ENCODE results near the gene YDJC.
A peak's percentile ranks its signal among the peaks of the same experiment; 100 is the strongest.
"Not testable (repeated sequence)": the region's sequence is repeated elsewhere in the genome, so short reads cannot be mapped to it uniquely, and the experiment has no call there.

The YDJC gene

DNA sequence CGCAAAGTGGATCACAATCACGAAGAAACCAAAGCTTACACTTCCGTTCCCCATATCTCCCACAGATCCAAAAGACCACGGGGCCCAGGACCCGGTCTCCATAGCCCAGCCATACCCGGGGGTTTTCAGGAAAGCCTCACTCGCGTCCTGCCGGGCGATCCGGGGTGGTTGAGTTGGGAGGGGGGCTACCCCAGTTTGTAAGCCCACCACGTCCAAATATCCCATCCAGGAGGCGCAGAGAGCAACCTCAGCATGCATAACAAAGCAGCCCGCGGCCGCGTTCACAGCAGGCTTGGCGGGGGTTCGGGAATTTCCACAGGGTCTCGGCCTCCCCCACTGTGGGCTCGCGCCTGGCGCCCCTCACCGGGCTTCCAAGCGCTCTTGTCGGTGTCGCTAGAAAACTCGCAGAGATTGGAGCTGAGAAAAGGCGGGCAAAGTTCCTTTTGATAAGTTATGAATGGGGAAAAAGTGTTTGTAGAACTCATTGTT lies 21.7 kb upstream of the YDJC start:
- no peak for DNase-seq

DNA sequence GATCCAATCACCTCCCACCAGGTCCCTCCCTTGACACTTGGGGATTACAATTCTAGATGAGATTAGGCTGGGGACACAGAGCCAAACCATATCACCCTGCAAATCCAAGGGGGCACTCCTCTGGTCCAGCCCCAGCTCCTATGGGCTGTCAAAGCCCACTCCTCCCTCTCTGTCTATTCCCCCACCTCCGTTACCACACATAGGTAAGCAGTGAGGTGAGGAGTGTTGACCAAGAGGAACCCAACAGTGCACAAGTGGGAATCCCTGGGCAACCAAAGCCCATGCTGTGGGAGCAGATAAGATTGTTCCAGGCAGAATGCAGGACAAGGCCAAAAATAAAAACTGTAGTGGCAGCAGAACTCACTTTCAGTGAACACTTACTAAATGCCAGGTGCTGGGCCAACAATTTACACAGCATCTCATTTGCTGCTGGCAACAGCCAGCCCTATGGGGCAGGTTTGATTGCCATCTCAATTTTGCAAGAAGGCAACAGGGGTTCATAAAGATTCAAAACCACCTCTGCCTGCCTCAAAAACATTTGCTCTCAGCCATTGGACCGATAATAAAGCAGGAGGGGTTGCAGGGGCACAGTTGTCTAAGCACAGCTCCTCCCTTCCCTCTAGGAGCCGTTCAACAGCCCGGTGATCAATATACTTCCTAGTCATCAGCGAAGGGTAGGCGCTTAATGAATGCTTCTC lies 21.1 kb upstream of the YDJC start:
- DNase-seq = peak; percentile 5

DNA sequence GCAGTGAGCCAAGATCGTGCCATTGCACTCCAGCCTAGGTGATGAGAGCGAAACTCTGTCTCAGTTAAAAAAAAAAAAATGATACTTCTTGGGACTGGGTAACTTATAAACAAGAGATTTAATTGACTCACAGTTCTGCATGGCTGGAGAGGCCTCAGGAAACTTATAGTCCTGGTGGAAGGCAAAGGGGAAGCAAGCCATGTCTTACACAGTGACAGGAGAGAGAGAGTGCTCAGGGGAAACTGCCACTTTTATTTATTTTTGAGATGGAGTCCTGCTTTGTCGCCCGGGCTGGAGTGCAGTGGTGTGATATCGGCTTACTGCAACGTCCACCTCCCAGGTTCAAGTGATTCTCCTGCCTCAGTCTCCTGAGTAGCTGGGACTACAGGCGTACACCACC lies 20.5 kb upstream of the YDJC start:
- no peak for DNase-seq

DNA sequence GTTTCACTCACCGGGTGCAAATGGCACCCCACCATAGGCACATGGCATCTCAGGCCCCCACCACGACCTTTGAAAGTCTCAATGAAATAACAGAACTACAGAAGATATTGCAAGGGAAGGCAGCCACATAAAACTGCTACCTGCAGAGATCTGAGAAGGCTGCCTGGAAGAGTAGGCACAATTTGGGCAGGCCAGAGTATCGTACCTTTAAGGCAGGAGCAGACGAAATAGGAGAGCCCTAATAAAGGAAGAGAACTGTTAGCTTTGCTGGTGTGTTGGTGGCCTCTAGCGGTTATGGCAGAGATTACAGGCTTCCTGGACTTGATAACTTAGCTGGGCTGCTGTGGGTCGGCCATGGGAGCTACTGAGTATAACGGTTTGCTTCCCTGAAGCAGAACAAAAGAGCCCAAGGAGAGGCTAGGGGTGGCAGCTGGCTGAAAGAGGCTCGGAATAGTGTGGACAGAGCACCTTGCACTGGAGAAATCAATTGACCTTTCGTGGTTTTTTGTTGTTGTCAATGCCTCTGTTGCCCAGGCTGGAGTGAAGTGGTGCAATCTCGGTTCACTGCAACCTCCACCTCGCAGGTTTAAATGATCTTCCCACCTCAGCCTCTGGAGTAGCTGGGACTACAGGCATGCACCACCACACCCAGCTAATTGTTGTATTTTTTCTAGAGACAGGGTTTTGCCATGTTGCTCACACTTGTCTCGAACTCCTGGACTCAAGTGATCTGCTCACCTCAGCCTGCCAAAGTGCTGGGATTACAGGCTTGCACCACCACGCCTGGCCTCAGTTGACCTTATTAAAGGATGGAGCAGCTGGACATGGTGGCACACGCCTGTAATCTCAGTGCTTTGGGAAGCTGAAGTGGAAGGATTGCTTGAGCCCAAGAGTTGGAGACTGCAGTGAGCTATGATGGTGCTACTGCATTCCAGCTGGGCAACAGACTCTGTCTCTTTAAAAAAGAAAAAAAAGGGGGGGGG lies 17.1 kb upstream of the YDJC start:
- peak; percentile 40 for DNase-seq

DNA sequence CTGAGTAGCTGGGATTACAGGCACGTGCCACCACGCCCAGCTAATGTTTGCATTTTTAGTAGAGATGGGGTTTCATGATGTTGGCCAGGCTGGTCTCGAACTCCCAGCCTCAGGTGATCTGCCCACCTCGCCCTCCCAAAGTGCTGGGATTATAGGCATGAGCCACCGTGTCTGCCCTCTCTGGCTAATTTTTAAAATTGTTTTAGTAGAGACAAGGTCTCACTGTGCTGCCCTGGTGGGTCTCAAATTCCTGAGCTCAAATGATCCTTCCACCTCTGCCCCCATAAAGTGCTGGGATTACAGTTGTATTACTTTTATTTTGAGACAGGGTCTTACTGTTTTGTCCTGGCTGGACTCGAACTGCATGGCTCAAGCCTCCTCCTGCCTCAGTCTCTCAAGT lies 15.7 kb upstream of the YDJC start:
- not testable (repeated sequence) for DNase-seq

GRCh38 chr22:21643533-21644357 lies 13.9 kb upstream of the YDJC start:
- no peak for DNase-seq

DNA sequence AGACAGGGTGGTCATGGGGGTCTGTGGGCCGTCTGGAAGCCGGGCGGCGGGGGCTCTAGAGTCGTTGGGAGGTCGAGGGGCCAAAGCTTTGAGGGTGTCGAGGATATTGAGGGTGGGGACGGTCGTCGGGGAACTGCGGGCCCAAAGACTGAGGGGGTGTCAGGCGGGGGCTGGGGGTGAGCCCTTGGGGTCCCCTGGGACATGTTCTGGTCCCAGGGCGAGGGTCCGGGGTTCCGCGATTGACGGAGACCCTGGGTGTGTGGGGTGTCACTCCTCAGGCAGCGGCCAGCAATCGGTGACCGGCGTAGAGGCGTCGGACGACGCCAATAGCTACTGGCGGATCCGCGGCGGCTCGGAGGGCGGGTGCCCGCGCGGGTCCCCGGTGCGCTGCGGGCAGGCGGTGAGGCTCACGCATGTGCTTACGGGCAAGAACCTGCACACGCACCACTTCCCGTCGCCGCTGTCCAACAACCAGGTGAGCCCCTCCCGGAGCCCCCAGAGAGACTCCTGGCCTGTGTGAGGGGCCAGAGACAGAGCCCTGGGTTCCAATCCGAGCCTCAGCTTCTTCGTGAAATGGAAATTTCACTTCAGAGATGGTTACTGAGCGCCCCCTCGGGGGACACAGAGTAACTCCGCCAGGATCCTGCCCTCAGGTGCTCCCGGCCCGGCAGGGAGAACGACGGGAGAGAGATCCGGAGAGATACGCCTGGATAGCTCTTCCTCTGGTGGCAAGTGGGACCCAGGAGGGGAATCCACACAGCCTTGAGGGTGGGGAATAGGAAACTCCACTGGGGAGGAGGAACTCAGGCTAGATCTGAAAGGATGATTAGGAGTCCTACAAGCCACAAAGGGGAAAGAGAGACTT lies 13.0 kb upstream of the YDJC start:
- DNase-seq = peak; percentile 14

- peak; percentile 92 for DNase-seq
These were observed 12.2 kb upstream of the YDJC start, which contains the start of gene SDF2L1 for GRCh38 chr22:21641789-21642583. TSS of gene SDF2L1 (plus strand) at chr22:21642302. CDS start at chr22:21642337, 35 bp downstream.

- peak; percentile 12 for DNase-seq
These were observed 11.6 kb upstream of the YDJC start for GRCh38 chr22:21641417-21641788.

- DNase-seq = no peak
These were observed 11.0 kb upstream of the YDJC start for GRCh38 chr22:21640810-21641209.

- no peak for DNase-seq
These were observed 9.5 kb upstream of the YDJC start for GRCh38 chr22:21639359-21639758.

- not testable (repeated sequence) for DNase-seq
These were observed 7.6 kb upstream of the YDJC start for GRCh38 chr22:21637450-21637849.

- no peak for DNase-seq
These were observed 6.9 kb upstream of the YDJC start for GRCh38 chr22:21636629-21637218.

DNA sequence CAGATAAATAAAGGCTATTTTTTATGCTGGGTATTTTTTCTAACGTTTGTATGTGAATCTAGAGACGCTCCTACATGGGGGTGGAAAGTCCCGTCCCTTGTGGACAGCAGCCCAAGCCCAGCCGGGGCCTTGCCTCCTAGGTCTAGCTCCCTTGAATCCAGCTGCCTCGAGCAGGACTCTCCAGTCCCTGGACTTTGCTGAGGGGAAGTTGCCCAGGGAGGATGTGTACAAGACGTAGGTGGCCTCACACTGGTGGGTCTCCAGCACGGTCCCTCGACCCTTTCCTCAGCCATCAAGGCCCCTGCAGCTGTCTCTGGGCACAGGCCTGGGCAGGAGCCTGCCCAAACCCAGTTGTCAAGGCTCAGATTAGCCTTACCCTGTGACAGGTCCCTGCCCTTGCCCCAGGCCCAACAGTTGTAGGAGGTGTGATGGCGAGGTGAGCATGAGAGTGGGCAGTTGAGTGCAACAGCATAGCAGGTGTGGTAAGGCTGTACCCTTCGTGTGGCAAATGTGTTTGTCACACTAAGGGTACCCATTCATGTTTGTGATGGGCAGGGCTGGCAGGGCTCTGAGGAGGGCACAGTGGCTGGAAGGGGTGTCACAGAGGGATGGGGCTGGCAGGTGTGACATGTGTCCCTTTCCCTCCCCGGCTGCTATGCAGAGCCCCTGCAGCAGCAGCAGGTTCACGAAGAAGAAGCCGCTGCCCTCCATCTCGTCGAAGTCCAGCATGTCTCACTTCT lies 6.1 kb upstream of the YDJC start:
- DNase-seq = no peak

- DNase-seq = no peak
These were observed 5.0 kb upstream of the YDJC start for GRCh38 chr22:21634844-21635243.

GRCh38 chr22:21634081-21634480 lies 4.3 kb upstream of the YDJC start:
- no peak for DNase-seq

GRCh38 chr22:21633481-21633880 lies 3.7 kb upstream of the YDJC start:
- no peak for DNase-seq

- no peak for DNase-seq
These were observed 3.1 kb upstream of the YDJC start for GRCh38 chr22:21632931-21633330.

GRCh38 chr22:21632237-21632895 lies 2.5 kb upstream of the YDJC start, which contains the start of gene CCDC116:
TSS of gene CCDC116 (plus strand) at chr22:21632760. CDS start at chr22:21633182, 422 bp downstream.
- DNase-seq = peak; percentile 92
